Stimulated activated CD4-positive, alpha-beta T cell treated with anti-CD3 and anti-CD28 coated beads, Interleukin-1b, Interleukin-23, amount 100 ng/mL, for 24 hours (primary cell): ENCODE data around the gene NDUFV3.
"Not testable (repeated sequence)": the region's sequence is repeated elsewhere in the genome, so short reads cannot be mapped to it uniquely, and the experiment has no call there.

Experiments
- DNase-seq, 4 experiments: peaks; one replicate each; pipeline ENCODE4 v3.0.0-alpha.2; 2020; ENCODE audit warnings: low read depth in 4 of 4, low spot score in 1 of 4

The NDUFV3 gene

DNA sequence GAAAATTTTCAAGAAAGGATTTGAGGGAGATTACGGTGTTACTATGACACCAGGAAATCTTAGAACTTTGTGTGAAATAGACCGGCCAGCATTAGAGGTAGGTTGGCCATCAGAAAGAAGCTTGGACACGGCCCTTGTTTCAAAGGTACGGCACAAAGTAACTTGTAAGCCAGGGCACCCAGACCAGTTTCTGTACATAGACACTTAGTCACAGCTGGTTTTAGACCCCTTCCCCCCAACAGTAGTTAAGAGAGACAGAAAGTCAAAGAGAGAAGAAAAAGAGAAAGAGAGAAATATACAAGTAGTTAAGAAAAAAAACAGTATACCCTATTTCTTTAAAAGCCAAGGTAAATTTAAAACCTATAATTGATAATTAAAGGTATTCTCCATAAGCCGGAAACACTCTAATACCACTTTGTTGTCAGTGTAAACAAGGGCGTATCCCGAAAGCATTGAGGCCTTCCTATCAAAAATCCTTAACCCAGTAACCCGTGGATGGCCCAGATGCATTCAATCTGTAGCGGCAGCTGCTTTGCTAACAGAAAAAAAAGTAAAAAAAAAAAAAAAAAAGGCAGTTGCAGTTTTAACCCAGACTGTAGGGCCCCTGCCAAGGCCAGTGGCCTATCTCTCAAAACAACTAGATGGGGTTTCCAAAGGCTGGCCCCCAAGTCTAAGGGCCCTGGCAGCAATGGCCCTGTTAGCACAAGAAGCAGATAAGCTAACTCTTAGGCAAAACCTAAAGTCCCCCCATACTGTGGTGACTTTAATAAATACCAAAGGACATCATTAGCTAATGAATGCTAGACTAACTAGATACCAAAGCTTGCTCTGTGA is 40.2 kb downstream of the NDUFV3 start:
- DNase-seq, result not testable (repeated sequence)

DNA sequence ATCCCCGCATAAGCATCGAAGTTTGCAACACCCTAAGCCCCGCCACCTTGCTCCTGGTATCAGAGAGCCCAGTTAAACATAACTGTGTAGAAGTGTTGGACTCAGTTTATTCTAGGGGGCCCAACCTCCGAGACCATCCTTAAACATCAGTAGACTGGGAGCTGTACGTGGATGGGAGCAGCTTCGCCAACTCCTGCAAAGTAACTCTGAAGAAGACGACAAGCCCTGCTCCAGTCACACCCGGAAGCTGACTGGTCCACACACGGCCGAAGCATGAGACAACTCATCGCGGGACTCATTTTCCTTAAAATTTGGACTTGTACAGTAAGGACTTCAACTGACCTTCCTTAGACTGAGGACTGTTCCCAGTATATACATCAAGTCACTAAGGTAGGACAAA is 40.9 kb downstream of the NDUFV3 start:
- not testable (repeated sequence) for DNase-seq

DNA sequence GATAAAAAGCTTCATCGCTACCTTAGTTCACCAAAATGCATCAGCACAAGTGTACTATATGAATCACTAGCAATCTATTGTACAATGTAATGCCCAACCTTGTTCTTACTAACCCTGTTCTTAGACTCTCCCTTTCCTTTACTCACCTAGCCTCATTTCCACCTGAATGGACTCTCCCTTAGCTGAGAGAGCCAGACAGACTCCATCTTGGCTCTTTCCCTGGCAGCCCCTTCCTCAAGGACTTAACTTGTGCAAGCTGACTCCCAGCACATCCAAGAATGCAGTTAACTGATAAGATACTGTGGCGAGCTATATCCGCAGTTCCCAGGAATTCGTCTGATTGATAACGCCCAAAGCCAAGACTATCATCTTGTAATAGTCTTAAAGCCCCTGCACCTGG is 43.3 kb downstream of the NDUFV3 start:
- not testable (repeated sequence) for DNase-seq

DNA sequence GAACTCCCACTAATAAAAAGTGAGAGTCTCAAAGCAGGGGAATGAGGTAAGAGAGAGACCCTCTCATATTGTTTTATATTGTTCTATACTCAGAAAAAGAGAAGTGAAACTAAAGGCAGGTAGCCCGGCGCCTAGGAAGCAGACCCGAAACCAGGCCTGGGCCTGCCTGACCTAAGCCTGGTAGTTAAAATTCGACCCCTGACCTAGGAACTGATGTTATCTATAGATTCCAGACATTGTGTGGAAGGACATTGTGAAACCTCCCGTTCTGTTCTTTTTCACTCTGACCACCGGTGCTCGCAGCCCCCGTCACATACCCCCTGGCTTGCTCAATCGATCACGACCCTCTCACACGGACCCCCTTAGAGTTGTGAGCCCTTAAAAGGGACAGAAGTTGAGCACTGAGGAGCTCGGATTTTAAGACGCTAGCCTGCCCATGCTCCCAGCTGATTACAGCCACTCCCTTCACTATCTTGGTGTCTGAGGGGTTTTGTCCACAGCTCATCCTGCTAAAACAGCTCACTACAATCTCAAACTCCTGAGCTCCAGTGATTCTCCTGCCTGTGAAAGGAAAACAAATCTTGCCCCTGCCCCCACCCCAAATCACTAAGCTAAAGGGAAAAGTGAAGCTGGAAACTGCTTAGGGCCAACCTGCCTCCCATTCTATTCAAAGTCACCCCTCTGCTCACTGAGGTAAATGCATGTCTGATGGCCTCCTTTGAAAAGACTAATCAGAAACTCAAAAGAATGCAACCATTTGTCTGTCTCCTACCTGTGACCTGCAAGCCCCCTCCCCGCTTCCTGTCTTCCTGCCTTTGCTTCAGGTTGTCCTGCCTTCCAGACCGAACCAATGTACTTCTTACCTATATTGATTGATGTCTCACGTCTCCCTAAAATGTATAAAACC is 44.2 kb downstream of the NDUFV3 start:
- not testable (repeated sequence) for DNase-seq

DNA sequence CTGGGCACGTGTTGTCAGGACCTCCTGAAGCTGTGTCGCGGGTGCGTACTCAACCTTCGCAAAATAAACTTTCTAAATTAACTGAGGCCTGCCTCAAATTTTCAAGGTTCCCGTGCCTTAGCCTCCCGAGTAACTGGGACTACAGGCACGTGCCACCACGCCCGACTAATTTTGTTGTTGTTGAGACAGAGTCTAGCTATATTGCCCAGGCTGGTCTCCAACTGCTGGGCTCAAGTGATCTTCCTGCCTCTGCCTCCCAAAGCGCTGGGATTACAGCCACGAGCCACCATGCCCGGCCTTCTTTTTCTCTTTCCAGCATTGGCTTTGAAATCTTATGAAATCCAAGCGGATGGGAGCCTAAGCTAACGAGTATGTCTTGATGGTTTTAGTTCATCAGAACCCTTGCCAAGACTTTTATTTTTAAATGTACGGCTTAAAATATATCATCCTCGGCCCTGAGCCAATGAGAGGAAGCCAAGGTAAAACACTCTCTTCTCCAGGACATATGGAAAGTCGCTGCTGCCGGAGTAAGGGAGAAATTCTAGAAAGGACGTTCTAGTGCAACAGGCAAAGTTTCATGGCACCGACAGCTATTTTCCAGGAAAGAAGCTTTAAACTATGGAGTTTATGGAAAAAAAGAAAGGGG is 45.0 kb downstream of the NDUFV3 start:
- DNase-seq, result no peak

DNA sequence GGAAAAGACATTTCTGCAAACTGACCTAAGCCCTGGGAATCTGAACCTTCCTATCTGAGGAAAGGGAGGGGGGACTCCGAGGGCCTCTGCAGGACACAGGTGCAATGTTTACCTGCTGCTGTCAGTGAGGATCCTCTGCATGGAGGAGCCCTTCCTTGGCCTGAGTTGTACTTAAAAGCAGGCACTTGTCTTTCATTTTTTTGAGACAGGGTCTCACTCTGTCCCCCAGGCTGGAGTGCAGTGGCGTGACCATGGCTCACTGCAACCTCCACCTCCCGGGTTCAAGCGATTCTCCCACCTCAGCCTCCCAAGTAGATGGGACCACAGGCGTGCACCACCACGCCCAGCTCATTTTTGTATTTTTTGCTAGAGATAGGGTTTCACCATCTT is 45.5 kb downstream of the NDUFV3 start:
- DNase-seq, result not testable (repeated sequence)

DNA sequence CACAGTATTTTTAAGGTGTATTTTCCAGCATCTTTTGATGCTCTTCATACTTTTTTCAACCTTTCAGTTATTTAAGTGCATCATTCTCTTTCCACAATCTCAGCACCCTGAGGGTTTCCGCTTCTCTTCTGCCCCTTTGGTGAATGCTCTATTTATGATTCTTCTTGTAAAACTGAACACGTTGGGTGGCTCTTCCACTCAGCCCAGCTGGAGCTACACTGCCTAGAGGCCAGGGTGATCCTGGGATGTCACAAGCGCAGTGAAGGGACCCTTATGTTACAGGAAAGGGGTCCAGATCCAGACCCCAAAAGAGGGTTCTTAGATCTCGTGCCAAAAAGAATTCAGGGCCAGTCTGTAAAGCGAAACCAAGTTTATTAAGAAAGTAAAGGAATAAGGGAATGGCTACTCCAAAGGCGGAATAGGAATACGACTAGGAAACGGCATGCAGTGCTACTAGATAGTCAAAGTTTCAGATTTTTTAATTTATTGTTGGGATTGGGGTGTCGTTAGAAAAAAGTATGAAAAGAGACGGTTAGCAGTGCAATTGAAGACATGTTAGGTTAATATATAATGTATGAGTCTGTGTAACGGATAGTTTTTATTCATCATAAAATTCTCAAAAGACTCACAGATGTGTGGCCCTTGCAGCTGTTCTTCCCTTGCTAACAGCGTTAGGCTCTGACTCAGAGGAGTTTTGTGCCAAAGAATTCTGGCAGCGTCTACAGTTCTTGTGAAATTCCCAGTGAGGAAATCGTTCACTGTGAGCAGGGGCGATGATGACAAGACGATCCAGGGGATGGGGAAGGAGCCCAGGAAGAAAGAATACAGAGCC is 46.7 kb downstream of the NDUFV3 start:
- no peak for DNase-seq

DNA sequence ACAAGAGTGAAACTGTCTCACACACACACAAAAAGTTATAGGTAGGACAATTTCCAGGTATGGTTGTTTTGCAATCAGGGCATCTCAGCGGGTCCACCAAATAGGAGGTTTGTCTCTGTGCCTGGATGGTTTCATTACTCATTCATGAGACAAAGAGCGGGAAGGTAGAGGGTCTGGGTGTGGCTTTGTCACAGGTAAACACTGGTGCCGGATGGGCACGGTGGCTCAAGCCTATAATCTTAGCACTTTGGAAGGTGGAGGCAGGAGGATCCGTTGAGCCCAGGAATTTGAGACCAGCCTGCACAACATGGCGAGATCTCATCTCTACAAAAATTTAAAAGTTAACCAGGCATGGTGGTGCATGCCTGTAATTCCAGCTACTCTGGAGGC is 48.6 kb downstream of the NDUFV3 start:
- DNase-seq, result no peak

DNA sequence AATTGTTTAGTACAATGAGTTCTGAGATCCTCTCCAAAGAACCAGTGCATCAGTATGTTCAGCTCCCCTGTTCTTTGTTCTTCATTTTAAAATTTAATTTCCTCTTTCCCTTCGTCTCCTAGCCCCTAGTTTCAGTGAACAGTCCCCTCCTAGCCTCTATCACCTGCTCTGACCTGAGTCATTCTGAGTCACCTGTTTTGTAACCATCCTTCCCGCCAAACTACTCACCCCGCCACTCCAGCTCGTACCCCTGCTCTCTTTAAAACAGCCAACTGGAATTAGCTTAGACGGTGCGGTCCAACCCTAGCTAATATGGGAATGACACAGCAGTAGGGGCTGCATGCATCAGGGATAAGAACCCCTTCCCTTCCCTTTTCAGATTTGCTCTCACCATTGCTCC is 49.1 kb downstream of the NDUFV3 start:
- no peak for DNase-seq

DNA sequence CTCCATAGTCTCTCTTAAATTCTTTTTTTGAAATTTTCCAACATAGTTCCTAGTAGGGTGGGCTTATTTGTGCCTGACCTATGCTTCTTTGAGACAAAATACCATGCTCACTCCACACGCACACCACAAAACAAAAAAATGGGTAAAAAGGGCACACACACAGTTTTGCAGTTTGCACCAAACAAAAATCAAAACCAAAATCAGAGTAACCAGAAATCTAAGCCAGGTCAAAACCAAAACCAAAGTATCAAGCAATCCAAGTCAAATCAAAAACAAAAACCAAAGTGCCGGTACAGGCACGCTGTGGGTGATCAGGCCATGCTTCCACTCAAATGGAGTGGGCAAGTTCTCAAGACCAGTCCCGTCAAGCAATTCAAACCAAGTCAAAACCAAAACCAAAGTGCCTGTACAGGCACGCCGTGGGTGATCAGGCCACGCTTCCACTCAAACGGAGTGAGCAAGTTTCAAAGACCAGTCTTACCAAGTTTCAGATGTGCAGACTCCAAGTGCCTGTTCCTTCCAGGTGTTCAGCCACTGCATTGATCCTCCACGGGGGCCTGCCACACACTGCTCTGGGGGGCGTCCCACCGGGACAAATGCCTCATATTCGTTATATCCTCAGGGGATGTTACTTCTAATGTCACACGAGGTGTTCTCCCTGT is 56.1 kb downstream of the NDUFV3 start:
- not testable (repeated sequence) for DNase-seq

DNA sequence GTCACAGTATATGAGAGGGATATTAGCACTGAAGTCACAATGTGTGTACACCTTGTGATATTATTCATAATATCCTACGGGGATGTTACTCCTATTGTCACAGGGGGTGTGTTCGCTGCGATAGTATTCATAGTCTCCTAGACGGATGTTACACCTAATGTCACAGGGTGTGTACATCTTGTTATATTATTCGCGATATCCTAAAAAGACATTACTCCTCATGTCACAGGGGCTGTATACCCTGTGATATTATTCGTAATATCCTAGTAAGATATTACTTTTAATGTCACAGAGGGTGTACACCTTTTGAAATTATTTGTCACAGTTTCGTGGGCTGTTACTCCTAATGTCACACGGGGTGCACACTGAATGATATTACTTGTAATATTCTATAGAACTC is 58.1 kb downstream of the NDUFV3 start:
- DNase-seq, result not testable (repeated sequence)

DNA sequence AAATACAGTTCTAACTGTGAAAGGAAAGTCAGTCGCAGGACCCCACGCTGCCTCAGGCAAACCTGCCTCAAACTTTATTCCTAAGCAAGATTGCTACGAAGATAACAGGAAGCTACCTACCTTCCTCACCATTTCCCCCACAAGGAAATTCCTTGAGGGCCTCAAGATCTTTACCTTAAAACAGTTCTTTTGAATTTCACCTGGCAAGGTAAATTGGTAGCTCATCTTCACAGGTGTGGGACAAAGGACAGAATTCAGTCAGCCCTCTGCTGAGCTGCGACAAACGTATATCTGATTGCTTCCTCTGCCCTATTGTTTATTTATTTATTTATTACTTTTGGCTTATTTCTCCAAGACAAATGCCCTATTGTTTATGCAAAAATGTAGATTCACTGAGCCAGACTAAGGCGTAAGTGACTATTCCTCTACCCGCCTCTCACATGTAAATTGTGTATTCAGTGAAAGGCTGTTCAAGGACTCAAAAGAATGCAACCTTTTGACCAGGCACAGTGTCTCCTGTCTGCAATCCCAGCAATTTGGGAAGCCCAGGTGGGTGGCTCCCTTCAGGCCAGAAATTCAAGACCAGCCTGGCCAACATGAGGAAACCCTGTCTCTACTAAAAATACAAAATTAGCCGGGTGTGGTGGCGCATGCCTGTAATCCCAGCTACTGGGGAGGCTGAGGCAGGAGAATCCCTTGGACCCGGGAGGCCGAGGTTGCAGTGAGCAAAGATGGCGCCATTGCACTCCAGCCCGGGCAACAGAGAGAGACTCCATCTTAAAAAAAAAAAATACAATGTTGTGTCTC is 63.9 kb downstream of the NDUFV3 start:
- no peak for DNase-seq

DNA sequence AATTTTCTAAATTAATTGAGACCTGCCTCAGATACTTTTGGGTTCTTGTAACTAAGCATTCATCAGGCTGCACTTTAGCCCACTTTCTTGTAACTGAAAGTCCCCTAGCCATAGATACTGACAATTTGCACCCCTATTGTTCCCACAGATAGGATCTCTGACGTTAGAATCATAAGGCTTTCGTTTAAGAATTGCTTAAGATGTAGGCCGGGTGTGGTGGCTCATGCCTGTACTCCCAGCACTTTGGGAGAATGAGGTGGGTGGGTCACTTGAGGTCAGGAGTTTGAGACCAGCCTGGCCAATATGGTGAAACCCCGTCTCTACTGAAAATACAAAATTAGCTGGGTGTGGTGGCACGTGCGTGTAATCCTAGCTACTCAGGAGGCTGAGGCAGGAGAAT is 65.0 kb downstream of the NDUFV3 start:
- not testable (repeated sequence) for DNase-seq

DNA sequence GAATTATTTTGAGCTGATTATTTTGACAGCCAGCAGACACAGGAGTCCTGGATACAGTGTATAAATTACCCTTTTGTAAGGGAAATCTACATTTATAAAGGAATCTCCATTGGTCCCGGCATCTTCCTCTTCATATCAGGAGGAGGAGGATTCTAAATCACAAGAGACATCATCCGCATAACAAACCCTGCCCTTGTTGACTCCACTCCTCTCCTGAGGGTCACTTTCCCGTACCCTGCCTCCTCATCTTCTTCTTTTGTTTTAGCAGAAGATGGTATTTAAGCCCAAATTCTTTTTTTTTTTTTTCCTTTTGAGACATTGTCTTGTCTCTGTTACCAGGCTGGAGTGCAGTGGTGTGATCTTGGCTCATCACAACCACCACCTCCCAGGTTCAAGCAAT is 66.6 kb downstream of the NDUFV3 start:
- DNase-seq, result no peak

DNA sequence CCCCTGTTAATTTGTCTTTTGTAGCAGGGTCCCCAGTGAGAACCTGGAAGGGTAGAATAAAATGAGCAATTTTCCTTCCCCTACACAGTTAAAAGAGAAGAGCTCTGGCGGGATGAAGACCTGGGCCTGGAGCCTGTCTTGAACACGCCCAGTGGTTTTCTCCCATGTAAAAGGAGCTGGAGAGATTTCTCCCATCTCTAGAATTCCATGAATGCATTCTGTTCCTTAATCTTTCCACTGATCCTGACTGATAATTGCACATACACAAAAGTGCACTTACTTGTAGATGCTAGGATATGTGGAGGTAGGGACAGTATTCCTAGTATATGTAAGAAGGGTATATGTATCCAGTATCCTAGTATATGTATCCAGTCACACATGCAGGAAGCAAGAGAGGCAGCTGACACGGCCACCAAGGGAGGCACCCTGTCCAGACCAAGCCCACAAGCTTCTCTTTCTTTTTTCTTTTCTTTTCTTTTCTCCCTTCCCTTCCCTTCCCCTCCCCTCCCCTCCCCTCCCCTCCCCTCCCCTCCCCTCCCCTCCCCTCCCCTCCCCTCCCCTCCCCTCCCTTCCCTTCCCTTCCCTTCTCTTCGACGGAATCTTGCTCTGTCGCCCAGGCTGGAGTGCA is 69.4 kb downstream of the NDUFV3 start:
- no peak for DNase-seq
